ENCODE data around the gene RXFP2.

RXFP2 gene, protein sequence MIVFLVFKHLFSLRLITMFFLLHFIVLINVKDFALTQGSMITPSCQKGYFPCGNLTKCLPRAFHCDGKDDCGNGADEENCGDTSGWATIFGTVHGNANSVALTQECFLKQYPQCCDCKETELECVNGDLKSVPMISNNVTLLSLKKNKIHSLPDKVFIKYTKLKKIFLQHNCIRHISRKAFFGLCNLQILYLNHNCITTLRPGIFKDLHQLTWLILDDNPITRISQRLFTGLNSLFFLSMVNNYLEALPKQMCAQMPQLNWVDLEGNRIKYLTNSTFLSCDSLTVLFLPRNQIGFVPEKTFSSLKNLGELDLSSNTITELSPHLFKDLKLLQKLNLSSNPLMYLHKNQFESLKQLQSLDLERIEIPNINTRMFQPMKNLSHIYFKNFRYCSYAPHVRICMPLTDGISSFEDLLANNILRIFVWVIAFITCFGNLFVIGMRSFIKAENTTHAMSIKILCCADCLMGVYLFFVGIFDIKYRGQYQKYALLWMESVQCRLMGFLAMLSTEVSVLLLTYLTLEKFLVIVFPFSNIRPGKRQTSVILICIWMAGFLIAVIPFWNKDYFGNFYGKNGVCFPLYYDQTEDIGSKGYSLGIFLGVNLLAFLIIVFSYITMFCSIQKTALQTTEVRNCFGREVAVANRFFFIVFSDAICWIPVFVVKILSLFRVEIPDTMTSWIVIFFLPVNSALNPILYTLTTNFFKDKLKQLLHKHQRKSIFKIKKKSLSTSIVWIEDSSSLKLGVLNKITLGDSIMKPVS

GRCh38 chr13:31739226-31739625, at the start of gene RXFP2:
Gene RXFP2 (plus strand): TSS chr13:31739526. CDS start chr13:31739613, 87 bp downstream.
- TF ChIP-seq, protein P1, sequence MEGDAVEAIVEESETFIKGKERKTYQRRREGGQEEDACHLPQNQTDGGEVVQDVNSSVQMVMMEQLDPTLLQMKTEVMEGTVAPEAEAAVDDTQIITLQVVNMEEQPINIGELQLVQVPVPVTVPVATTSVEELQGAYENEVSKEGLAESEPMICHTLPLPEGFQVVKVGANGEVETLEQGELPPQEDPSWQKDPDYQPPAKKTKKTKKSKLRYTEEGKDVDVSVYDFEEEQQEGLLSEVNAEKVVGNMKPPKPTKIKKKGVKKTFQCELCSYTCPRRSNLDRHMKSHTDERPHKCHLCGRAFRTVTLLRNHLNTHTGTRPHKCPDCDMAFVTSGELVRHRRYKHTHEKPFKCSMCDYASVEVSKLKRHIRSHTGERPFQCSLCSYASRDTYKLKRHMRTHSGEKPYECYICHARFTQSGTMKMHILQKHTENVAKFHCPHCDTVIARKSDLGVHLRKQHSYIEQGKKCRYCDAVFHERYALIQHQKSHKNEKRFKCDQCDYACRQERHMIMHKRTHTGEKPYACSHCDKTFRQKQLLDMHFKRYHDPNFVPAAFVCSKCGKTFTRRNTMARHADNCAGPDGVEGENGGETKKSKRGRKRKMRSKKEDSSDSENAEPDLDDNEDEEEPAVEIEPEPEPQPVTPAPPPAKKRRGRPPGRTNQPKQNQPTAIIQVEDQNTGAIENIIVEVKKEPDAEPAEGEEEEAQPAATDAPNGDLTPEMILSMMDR (IDR thresholded peaks at IDR 0.05; ENCODE audit: insufficient read depth, missing control alignments): no peak
- no peak for FAIRE-seq
- no peak for DNase-seq (ENCODE audit: insufficient read length, low spot score)

DNA sequence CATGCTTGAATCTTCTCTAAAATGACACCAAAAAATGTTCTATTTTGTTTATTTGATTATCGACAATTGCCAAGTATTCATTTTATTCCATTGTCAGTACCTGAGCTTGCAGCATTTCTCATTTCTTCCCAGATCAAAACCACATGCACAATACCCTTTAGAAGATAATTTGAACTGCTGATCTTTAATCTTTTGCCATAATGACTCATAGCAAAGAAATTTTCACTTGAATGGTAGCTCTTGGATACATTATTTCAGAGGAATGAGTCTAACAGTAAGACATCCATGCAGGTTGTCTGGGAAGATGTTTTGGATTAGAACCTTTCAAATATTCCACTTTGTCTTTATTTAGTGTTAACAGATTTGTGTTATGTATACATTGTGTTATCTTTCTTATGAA, 42.0 kb upstream of the RXFP2 start:
- TF ChIP-seq, protein P1 (IDR thresholded peaks at IDR 0.05; ENCODE audit: insufficient read depth, missing control alignments): no peak
- DNase-seq (ENCODE audit: insufficient read length, low spot score): no peak
- FAIRE-seq: no peak

DNA sequence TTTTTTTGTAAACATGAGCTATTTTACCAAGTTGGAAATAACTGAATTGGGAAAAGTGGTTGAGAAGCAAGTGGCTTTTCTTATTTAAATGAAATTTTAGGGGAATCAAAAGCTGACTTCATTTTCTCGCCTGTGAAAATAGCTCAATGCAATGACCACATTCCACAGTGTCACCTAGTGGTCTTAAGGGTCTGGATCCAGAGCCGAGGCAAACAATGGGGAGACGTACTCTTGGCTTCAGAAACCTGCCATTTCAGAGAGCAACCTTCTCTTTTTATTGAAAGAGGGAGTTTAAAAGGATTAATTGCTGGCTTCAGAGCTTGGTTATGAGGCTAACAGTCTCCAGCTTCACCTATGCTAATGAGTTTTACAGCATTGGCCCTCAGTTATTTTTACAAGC, 39.7 kb upstream of the RXFP2 start:
- FAIRE-seq (no peak), DNase-seq (ENCODE audit: insufficient read length, low spot score) (no peak)
- TF ChIP-seq, protein P1 (IDR thresholded peaks at IDR 0.05; ENCODE audit: insufficient read depth, missing control alignments): peak; percentile 64

DNA sequence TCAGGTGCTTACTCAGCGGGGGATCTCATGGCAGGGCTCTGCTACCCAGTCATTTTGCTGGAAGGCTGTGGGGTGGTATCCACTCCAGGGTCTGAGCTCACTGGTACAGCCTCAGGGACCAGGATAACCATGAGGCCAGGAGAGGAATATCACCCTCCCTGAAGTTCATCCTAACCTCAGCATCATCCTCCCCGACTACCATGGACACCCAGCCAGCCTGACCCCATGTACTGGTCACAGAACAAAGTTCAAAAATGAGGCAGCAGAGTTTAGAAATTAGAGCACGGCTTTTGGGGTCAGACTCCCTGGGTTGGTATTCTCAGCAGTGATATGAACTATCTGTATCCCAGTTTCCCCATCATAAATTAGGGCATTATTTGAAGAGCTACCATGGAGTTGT, 35.5 kb upstream of the RXFP2 start:
- DNase-seq (ENCODE audit: insufficient read length, low spot score): no peak
- TF ChIP-seq, protein P1 (IDR thresholded peaks at IDR 0.05; ENCODE audit: insufficient read depth, missing control alignments): no peak
- no peak for FAIRE-seq

- FAIRE-seq (no peak), DNase-seq (ENCODE audit: insufficient read length, low spot score) (no peak)
- TF ChIP-seq, protein P1 (IDR thresholded peaks at IDR 0.05; ENCODE audit: insufficient read depth, missing control alignments): no peak
Measured at GRCh38 chr13:31706105-31706504, 33.2 kb upstream of the RXFP2 start.

DNA sequence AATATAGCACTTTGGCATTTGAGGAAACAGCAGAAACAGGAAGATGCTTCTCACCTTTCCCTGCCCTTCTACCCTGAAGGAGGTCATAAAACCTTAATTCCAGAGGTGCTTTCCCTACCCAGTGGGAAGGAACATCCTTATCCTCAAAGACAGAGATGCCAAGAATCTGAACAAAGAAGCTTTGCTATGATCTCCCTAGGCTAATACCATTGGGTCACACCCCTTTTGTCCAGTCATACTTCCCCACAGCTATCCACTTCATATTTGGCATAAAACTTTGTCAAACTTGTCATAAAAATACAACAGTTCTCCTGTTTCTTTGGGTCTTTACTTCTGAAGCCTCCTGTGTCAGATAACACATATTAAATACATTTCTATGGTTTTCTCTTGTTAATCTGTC, 21.7 kb upstream of the RXFP2 start:
- TF ChIP-seq, protein P1 (IDR thresholded peaks at IDR 0.05; ENCODE audit: insufficient read depth, missing control alignments): no peak
- DNase-seq (ENCODE audit: insufficient read length, low spot score): no peak
- FAIRE-seq: no peak

DNA sequence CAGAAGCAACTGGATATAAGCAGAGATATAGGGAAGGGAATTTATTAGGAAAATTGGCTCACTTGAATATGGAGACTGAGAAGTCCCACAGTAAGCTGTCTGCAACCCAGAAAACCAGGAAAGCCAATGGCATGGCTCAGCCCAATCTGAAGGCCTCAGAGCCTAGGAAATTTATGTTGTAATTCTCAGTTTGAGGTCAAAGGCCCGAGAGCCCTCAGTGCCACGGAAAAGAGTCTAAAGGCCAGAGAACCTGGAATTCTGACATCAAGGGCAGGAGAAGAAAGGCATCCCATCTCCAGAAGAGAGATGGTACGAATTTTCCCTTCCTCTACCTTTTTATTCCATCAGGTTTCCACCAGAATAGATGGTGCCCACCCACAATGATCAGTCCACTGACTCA, 20.1 kb upstream of the RXFP2 start:
- TF ChIP-seq, protein P1 (IDR thresholded peaks at IDR 0.05; ENCODE audit: insufficient read depth, missing control alignments): no peak
- DNase-seq (ENCODE audit: insufficient read length, low spot score): no peak
- FAIRE-seq: no peak

All from D721Med (cell line).